HCT116 (cell line): Measurements from ENCODE around the gene ZNF32. TPM values are rescaled to one million over a fixed set of nuclear protein-coding genes. Genes with fewer than 3 reads are reported as not detected.

Experiments
- ATAC-seq: fragments of 200-7000 bp; cut with Tn5 transposase; 2 replicates; pipeline ENCODE4 v1.9.1; 2020; ENCODE audit warnings: mild to moderate bottlenecking, moderate library complexity
- BruUV-seq: library from RNA; stranded (reverse); fragments of 400-500 nt; replicated peaks from 2 replicates; lab custom pipeline; 2021; lab: Mats Ljungman, UMichigan
- CTCF ChIA-PET: fragments of 300-600 bp; sonication (Branson Sonifier 250); formaldehyde crosslinking; loops from one replicate; lab custom pipeline; 2021; ENCODE audit warnings: antibody characterized with exemption; lab: Charles Lee
- POLR2A ChIA-PET: fragments of 300-600, 350-600 bp; sonication (Branson Sonifier 250); formaldehyde crosslinking; loops from one replicate; lab custom pipeline; 2021; ENCODE audit warnings: antibody characterized with exemption; lab: Charles Lee
- RAD21 ChIA-PET, 2 experiments: fragments of 300-600 bp; sonication (Branson Sonifier 250); formaldehyde crosslinking; loops; one replicate each; lab custom pipeline; 2023; ENCODE audit warnings: low total read pairs in 2 of 2; ENCODE audit not compliant: uncharacterized antibody in 2 of 2, unreplicated experiment in 2 of 2, low non-redundant PET in 1 of 2; lab: Charles Lee
- DNase-seq: peaks from one replicate; pipeline ENCODE4 v3.0.0-alpha.2; 2010; ENCODE audit warnings: low read depth, low spot score
- H2AFZ ChIP-seq: fragments of 200-600 bp; shearing (Covaris generic), sonication (generic); 2 replicates; pipeline ENCODE4 v1.6.1; 2017; ENCODE audit warnings: low read depth, mixed run types, mixed read lengths, antibody characterized with exemption, low read length; ENCODE audit not compliant: poor library complexity, severe bottlenecking
- H3K27ac ChIP-seq: 2 replicates; pipeline ENCODE4 v1.5.1; 2012; ENCODE audit warnings: low read depth, low read length
- H3K27me3 ChIP-seq: fragments of 200-600 bp; sonication (generic); 2 replicates; pipeline ENCODE4 v1.6.1; 2016; ENCODE audit warnings: mixed run types, low read length, mixed read lengths; ENCODE audit not compliant: insufficient read depth
- H3K36me3 ChIP-seq, 2 experiments: fragments of 200-500 bp in 1 of 2; fragments of 200-600 bp in 1 of 2; sonication (Bioruptor generic) in 1 of 2; sonication (generic) in 1 of 2; 2 replicates each; pipeline versions ENCODE4 v1.5.1 to v1.6.1; 2014 to 2016; ENCODE audit warnings: low read length in 2 of 2, inconsistent platforms in 1 of 2, mixed read lengths in 1 of 2, mixed run types in 1 of 2; ENCODE audit not compliant: insufficient read depth in 2 of 2, control insufficient read depth in 1 of 2
- H3K4me1 ChIP-seq, 2 experiments: fragments of 200-600 bp in 1 of 2; sonication (generic) in 1 of 2; 2 replicates each; pipeline versions ENCODE4 v1.5.1 to v1.6.1; 2012 to 2017; ENCODE audit warnings: low read length in 2 of 2, inconsistent platforms in 1 of 2, mild to moderate bottlenecking in 1 of 2, mixed read lengths in 1 of 2, mixed run types in 1 of 2, moderate library complexity in 1 of 2; ENCODE audit not compliant: insufficient read depth in 2 of 2, control insufficient read depth in 1 of 2
- H3K4me2 ChIP-seq: fragments of 200-600 bp; sonication (generic); 2 replicates; pipeline ENCODE4 v1.6.1; 2017; ENCODE audit warnings: mixed run types, low read length, mixed read lengths
- H3K4me3 ChIP-seq, 2 experiments: fragments of 200-600 bp in 1 of 2; sonication (generic) in 1 of 2; replicated peaks in 1 of 2; 2 replicates each; pipeline ENCODE4 v1.5.1; 2011 to 2016; ENCODE audit warnings: low read length in 2 of 2, control low read depth in 1 of 2, low read depth in 1 of 2, mild to moderate bottlenecking in 1 of 2, mixed read lengths in 1 of 2, mixed run types in 1 of 2
- H3K79me2 ChIP-seq: fragments of 200-600 bp; sonication (generic); 2 replicates; pipeline ENCODE4 v1.6.1; 2017; ENCODE audit warnings: mild to moderate bottlenecking, mixed run types, low read length, moderate library complexity, mixed read lengths; ENCODE audit not compliant: insufficient read depth
- H3K9ac ChIP-seq: fragments of 200-600 bp; sonication (generic); 2 replicates; pipeline ENCODE4 v1.6.1; 2016; ENCODE audit warnings: low read length, mixed read lengths
- H3K9me2 ChIP-seq: fragments of 200-600 bp; sonication (generic), shearing (Covaris generic); 2 replicates; pipeline ENCODE4 v1.6.1; 2017; ENCODE audit warnings: mixed run types, mild to moderate bottlenecking, moderate library complexity; ENCODE audit not compliant: insufficient read depth
- H3K9me3 ChIP-seq, 2 experiments: fragments of 200-500 bp in 1 of 2; fragments of 200-600 bp in 1 of 2; sonication (Bioruptor generic) in 1 of 2; sonication (generic) in 1 of 2; 2 replicates each; pipeline ENCODE4 v1.6.1; 2014 to 2017; ENCODE audit warnings: low read length in 2 of 2, mixed read lengths in 2 of 2, inconsistent platforms in 1 of 2, low read depth in 1 of 2, mild to moderate bottlenecking in 1 of 2, mixed run types in 1 of 2, moderate library complexity in 1 of 2; ENCODE audit not compliant: control insufficient read depth in 1 of 2, insufficient read depth in 1 of 2
- H4K20me1 ChIP-seq: fragments of 200-600 bp; sonication (generic), shearing (Covaris generic); 2 replicates; pipeline ENCODE4 v1.6.1; 2017; ENCODE audit warnings: mixed run types, mild to moderate bottlenecking, moderate library complexity; ENCODE audit not compliant: insufficient read depth
- CBX3 ChIP-seq: IDR thresholded peaks from 2 replicates; pipeline ENCODE4 v1.6.1; 2012; ENCODE audit warnings: low read depth
- CEBPB ChIP-seq: IDR thresholded peaks from 2 replicates; pipeline ENCODE4 v1.6.1; 2012; ENCODE audit warnings: low read depth
- EGR1 ChIP-seq: IDR thresholded peaks from 2 replicates; pipeline ENCODE4 v1.6.1; 2012; ENCODE audit warnings: low read depth
- ELF1 ChIP-seq: IDR thresholded peaks from 2 replicates; pipeline ENCODE4 v1.6.1; 2012; ENCODE audit warnings: low read depth, borderline replicate concordance
- EZH2 ChIP-seq: fragments of 200-600 bp; sonication (generic); IDR thresholded peaks from 2 replicates; pipeline ENCODE4 v1.6.1; 2017; ENCODE audit warnings: antibody characterized with exemption, mixed run types
- EZH2phosphoT487 ChIP-seq: fragments of 200-600 bp; IDR thresholded peaks from 2 replicates; pipeline ENCODE4 v1.6.1; 2018; ENCODE audit warnings: antibody characterized with exemption, borderline replicate concordance
- FOSL1 ChIP-seq: IDR thresholded peaks from 2 replicates; pipeline ENCODE4 v1.6.1; 2012; ENCODE audit warnings: low read depth
- JUND ChIP-seq: IDR thresholded peaks from 2 replicates; pipeline ENCODE4 v1.6.1; 2012
- POLR2A ChIP-seq: IDR thresholded peaks from 2 replicates; pipeline ENCODE4 v1.7.0; 2011; ENCODE audit warnings: borderline replicate concordance; ENCODE audit not compliant: insufficient read depth, insufficient read length; ENCODE audit errors: extremely low read depth
- RAD21 ChIP-seq: IDR thresholded peaks from 2 replicates; pipeline ENCODE4 v1.6.1; 2012; ENCODE audit warnings: low read depth, mild to moderate bottlenecking
- SIN3A ChIP-seq: IDR thresholded peaks from 2 replicates; pipeline ENCODE4 v1.6.1; 2012; ENCODE audit warnings: low read depth
- SP1 ChIP-seq: IDR thresholded peaks from 2 replicates; pipeline ENCODE4 v1.6.1; 2012; ENCODE audit warnings: low read depth
- SRF ChIP-seq: IDR thresholded peaks from 2 replicates; pipeline ENCODE4 v1.6.1; 2012; ENCODE audit warnings: low read depth
- TCF7L2 ChIP-seq: IDR thresholded peaks from 2 replicates; pipeline ENCODE4 v1.7.0; 2011; ENCODE audit warnings: borderline replicate concordance, inconsistent platforms; ENCODE audit not compliant: insufficient read depth, insufficient read length; ENCODE audit errors: extremely low read depth
- YY1 ChIP-seq: IDR thresholded peaks from 2 replicates; pipeline ENCODE4 v1.6.1; 2011; ENCODE audit warnings: low read length, low read depth, moderate library complexity, mild to moderate bottlenecking; ENCODE audit not compliant: insufficient replicate concordance; ENCODE audit errors: extremely low read depth
- ZFX ChIP-seq: fragments of 450-650 bp; IDR thresholded peaks from 2 replicates; pipeline ENCODE4 v1.6.1; 2017
- intact Hi-C: fragments of 100-400 bp; cut with micrococcal nuclease; formaldehyde crosslinking; loops from 2 replicates; pipeline ENCODE4 v1.10.0; 2022
- total RNA-seq: library from RNA; stranded (reverse); gene quantifications from one replicate; pipeline ENCODE4 v1.2.1, GENCODE V29; 2021; ENCODE audit not compliant: unreplicated experiment
- TF ChIP-seq, protein P1 (sequence below), 3 experiments: fragments of 200-600 bp in 1 of 3; sonication (generic) in 1 of 3; IDR thresholded peaks in 2 of 3; conservative IDR thresholded peaks in 1 of 3; 2 replicates each; pipeline ENCODE4 v1.5.1; 2012 to 2017; ENCODE audit warnings: low read depth in 2 of 3, low read length in 2 of 3, antibody characterized with exemption in 1 of 3, borderline replicate concordance in 1 of 3, control low read depth in 1 of 3, mild to moderate bottlenecking in 1 of 3, mixed read lengths in 1 of 3, mixed run types in 1 of 3, moderate library complexity in 1 of 3; ENCODE audit not compliant: insufficient read depth in 1 of 3
- TF ChIP-seq, protein P2 (sequence below): IDR thresholded peaks from 2 replicates; pipeline ENCODE4 v1.6.1; 2012; ENCODE audit warnings: low read depth
- TF ChIP-seq, protein P3 (sequence below): IDR thresholded peaks from 2 replicates; pipeline ENCODE4 v1.6.1; 2011; ENCODE audit warnings: mild to moderate bottlenecking, low read length, moderate library complexity; ENCODE audit not compliant: insufficient replicate concordance; ENCODE audit errors: extremely low read depth
- TF ChIP-seq, protein P4 (sequence below): IDR thresholded peaks from 2 replicates; pipeline ENCODE4 v1.6.1; 2012

Gene ZNF32
- total RNA-seq, 1 experiment from 2014 or later = 10.3 TPM

GRCh38 chr10:43685744-43686143 lies 37.1 kb upstream of the ZNF32 start (continued):
- TF ChIP-seq YY1 = no peak
- no peak for TF ChIP-seq RAD21
- TF ChIP-seq ZFX = no peak

DNA sequence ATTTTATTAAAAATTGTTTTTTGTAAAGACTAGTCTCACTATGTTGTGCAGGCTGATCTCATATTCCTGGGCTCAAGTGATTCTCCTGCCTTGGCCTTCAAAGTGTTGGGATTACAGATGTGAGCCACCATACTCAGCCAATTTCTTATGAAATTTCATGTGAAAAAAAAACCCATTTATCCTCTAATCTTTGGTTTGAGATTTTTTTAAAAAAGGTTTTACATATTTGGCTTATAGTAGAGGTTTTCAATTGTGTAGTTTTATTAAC lies 35.5 kb upstream of the ZNF32 start:
- ATAC-seq = no peak
- no TSS peak for BruUV-seq
- CTCF ChIA-PET = no interaction called here
- no peak overlapping the region for H3K4me3 ChIP-seq
- H3K9me2 ChIP-seq = no peaks in the 10 kb centered on the region
- no peaks in the 10 kb centered on the region for H4K20me1 ChIP-seq
- intact Hi-C loops = no loop called here
- DNase-seq = no peak
- TF ChIP-seq POLR2A (no peak), EZH2 (no peak), SP1 (no peak), JUND (no peak), ELF1 (no peak), TCF7L2 (no peak), EZH2phosphoT487 (no peak), FOSL1 (no peak), SIN3A (no peak), CEBPB (no peak), CBX3 (no peak), EGR1 (no peak), YY1 (no peak), SRF (no peak)
- TF ChIP-seq, protein P1, sequence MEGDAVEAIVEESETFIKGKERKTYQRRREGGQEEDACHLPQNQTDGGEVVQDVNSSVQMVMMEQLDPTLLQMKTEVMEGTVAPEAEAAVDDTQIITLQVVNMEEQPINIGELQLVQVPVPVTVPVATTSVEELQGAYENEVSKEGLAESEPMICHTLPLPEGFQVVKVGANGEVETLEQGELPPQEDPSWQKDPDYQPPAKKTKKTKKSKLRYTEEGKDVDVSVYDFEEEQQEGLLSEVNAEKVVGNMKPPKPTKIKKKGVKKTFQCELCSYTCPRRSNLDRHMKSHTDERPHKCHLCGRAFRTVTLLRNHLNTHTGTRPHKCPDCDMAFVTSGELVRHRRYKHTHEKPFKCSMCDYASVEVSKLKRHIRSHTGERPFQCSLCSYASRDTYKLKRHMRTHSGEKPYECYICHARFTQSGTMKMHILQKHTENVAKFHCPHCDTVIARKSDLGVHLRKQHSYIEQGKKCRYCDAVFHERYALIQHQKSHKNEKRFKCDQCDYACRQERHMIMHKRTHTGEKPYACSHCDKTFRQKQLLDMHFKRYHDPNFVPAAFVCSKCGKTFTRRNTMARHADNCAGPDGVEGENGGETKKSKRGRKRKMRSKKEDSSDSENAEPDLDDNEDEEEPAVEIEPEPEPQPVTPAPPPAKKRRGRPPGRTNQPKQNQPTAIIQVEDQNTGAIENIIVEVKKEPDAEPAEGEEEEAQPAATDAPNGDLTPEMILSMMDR (IDR thresholded peaks at IDR 0.05 in 2 of 3, conservative IDR thresholded peaks at IDR 0.05 in 1 of 3; ENCODE audit: borderline replicate concordance in 1 of 3, insufficient read depth in 1 of 3, low read depth in 2 of 3, low read length in 2 of 3) = no peak
- TF ChIP-seq, protein P2, sequence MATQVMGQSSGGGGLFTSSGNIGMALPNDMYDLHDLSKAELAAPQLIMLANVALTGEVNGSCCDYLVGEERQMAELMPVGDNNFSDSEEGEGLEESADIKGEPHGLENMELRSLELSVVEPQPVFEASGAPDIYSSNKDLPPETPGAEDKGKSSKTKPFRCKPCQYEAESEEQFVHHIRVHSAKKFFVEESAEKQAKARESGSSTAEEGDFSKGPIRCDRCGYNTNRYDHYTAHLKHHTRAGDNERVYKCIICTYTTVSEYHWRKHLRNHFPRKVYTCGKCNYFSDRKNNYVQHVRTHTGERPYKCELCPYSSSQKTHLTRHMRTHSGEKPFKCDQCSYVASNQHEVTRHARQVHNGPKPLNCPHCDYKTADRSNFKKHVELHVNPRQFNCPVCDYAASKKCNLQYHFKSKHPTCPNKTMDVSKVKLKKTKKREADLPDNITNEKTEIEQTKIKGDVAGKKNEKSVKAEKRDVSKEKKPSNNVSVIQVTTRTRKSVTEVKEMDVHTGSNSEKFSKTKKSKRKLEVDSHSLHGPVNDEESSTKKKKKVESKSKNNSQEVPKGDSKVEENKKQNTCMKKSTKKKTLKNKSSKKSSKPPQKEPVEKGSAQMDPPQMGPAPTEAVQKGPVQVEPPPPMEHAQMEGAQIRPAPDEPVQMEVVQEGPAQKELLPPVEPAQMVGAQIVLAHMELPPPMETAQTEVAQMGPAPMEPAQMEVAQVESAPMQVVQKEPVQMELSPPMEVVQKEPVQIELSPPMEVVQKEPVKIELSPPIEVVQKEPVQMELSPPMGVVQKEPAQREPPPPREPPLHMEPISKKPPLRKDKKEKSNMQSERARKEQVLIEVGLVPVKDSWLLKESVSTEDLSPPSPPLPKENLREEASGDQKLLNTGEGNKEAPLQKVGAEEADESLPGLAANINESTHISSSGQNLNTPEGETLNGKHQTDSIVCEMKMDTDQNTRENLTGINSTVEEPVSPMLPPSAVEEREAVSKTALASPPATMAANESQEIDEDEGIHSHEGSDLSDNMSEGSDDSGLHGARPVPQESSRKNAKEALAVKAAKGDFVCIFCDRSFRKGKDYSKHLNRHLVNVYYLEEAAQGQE = no peak
- TF ChIP-seq, protein P3, sequence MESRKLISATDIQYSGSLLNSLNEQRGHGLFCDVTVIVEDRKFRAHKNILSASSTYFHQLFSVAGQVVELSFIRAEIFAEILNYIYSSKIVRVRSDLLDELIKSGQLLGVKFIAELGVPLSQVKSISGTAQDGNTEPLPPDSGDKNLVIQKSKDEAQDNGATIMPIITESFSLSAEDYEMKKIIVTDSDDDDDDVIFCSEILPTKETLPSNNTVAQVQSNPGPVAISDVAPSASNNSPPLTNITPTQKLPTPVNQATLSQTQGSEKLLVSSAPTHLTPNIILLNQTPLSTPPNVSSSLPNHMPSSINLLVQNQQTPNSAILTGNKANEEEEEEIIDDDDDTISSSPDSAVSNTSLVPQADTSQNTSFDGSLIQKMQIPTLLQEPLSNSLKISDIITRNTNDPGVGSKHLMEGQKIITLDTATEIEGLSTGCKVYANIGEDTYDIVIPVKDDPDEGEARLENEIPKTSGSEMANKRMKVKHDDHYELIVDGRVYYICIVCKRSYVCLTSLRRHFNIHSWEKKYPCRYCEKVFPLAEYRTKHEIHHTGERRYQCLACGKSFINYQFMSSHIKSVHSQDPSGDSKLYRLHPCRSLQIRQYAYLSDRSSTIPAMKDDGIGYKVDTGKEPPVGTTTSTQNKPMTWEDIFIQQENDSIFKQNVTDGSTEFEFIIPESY = no peak
- TF ChIP-seq, protein P4, sequence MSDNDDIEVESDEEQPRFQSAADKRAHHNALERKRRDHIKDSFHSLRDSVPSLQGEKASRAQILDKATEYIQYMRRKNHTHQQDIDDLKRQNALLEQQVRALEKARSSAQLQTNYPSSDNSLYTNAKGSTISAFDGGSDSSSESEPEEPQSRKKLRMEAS = no peak
- TF ChIP-seq, all 23 proteins: peak for 0
- Histone ChIP-seq H3K27ac (no peak overlapping the region), H3K27me3 (no peaks in the 10 kb centered on the region), H2AFZ (no peak overlapping the region), H3K4me1 (peaks cover 6 to 11% of the 10 kb centered on the region in 2 experiments; a peak in 3 of 4 replicates), H3K9me3 (no peaks in the 10 kb centered on the region), H3K9ac (no peak overlapping the region), H3K79me2 (no peaks in the 10 kb centered on the region), H3K4me2 (no peak overlapping the region), H3K36me3 (no peaks in the 10 kb centered on the region)
- ChIA-PET RAD21 (no interaction called here), POLR2A (no interaction called here)
